Astrocyte of the cerebellum (primary cell): ENCODE measurements around the gene RSPRY1.

Experiments used
- DNase-seq: peaks from one replicate; pipeline ENCODE4 v3.0.0-alpha.2; 2011; ENCODE audit warnings: low read depth
- H3K4me3 ChIP-seq: 2 replicates; pipeline ENCODE4 v1.5.1; 2011; ENCODE audit warnings: mild to moderate bottlenecking, low read depth, low read length, moderate library complexity
- CTCF ChIP-seq: IDR thresholded peaks from 2 replicates; pipeline ENCODE4 v1.5.1; 2012; ENCODE audit warnings: low read length, low read depth, moderate library complexity, mild to moderate bottlenecking; ENCODE audit errors: missing control alignments
- in situ Hi-C: cut with HindIII; loops from 2 replicates; pipeline ENCODE4 v1.10.0; 2017; ENCODE audit warnings: low sequenced_read_pairs

RSPRY1 gene

GRCh38 chr16:57251352-57251751, 65.2 kb downstream of the RSPRY1 start:
- in situ Hi-C loops = no loop called here
- no peak overlapping the region for H3K4me3 ChIP-seq
- no peak for DNase-seq
- TF ChIP-seq CTCF = no peak

GRCh38 chr16:57252148-57252721, 66.1 kb downstream of the RSPRY1 start:
- no peak for DNase-seq
- in situ Hi-C loops = no loop called here
- TF ChIP-seq CTCF = no peak
- H3K4me3 ChIP-seq = no peak overlapping the region

GRCh38 chr16:57253466-57253865, 67.3 kb downstream of the RSPRY1 start:
- in situ Hi-C loops = no loop called here
- TF ChIP-seq CTCF = no peak

GRCh38 chr16:57255686-57256415, 69.7 kb downstream of the RSPRY1 start:
- no peak overlapping the region for H3K4me3 ChIP-seq
- in situ Hi-C loops = no loop called here
- TF ChIP-seq CTCF = no peak
- no peak for DNase-seq

More at GRCh38 chr16:57253466-57253865, 67.3 kb downstream of the RSPRY1 start:
- no peak for DNase-seq
- H3K4me3 ChIP-seq = no peak overlapping the region

- no peak for DNase-seq
- in situ Hi-C loops = no loop called here
- no peak for TF ChIP-seq CTCF
- no peak overlapping the region for H3K4me3 ChIP-seq
Measured at GRCh38 chr16:57256601-57257395, 70.7 kb downstream of the RSPRY1 start.

- in situ Hi-C loops = no loop called here
- no peak for TF ChIP-seq CTCF
Measured at GRCh38 chr16:57257455-57258070, 71.4 kb downstream of the RSPRY1 start.

More at GRCh38 chr16:57257455-57258070, 71.4 kb downstream of the RSPRY1 start:
- H3K4me3 ChIP-seq = no peak overlapping the region
- DNase-seq = no peak
